Measurements from ENCODE around the gene PRPF6. TPM values are rescaled to one million over a fixed set of nuclear protein-coding genes. Genes with fewer than 3 reads are reported as not detected.

PRPF6 gene
- polyA plus RNA-seq, 1 donor from 2014 or later = 91.9 TPM

GRCh38 chr20:64027981-64028685 is 47.2 kb downstream of the PRPF6 start:
- Histone ChIP-seq H3K4me3 (ENCODE audit: low read length) (no peak overlapping the region), H3K4me2 (ENCODE audit: low read length) (no peak overlapping the region), H4K20me1 (ENCODE audit: insufficient read depth) (no peaks in the 10 kb centered on the region), H3K9ac (ENCODE audit: low read length) (no peak overlapping the region), H3K9me2 (ENCODE audit: insufficient read depth, low read length) (no peaks in the 10 kb centered on the region), H3K79me2 (replicated peaks; ENCODE audit: insufficient read depth, low read length) (no peaks in the 10 kb centered on the region), H3K9me3 (ENCODE audit: low read length) (no peaks in the 10 kb centered on the region), H3K27ac (ENCODE audit: low read length) (no peak overlapping the region), H3K36me3 (ENCODE audit: insufficient read depth, low read length) (peaks cover 8% of the 10 kb centered on the region), H2AFZ (ENCODE audit: low read depth, low read length) (no peak overlapping the region), H3F3A (ENCODE audit: insufficient read depth, low read length, poor library complexity, severe bottlenecking) (no peaks in the 10 kb centered on the region), H3K27me3 (ENCODE audit: insufficient read depth, low read depth, low read length) (no peaks in the 10 kb centered on the region)
- TF ChIP-seq POLR2AphosphoS5 (IDR thresholded peaks at IDR 0.05) (no peak), EP300 (conservative IDR thresholded peaks at IDR 0.05; ENCODE audit: poor library complexity, severe bottlenecking) (no peak), MXI1 (conservative IDR thresholded peaks at IDR 0.05; ENCODE audit: poor library complexity, severe bottlenecking) (no peak), SMC3 (conservative IDR thresholded peaks at IDR 0.05; ENCODE audit: poor library complexity) (no peak), TAF1 (IDR thresholded peaks at IDR 0.05; ENCODE audit: low read depth) (no peak), CTCF (IDR thresholded peaks at IDR 0.05; ENCODE audit: poor library complexity, severe bottlenecking) (no peak), REST (IDR thresholded peaks at IDR 0.05; ENCODE audit: borderline replicate concordance) (no peak), RAD21 (conservative IDR thresholded peaks at IDR 0.05) (no peak), EZH2 (IDR thresholded peaks at IDR 0.05; ENCODE audit: borderline replicate concordance, insufficient read depth, low read length, poor library complexity, severe bottlenecking) (no peak)

GRCh38 chr20:64029293-64030117 is 48.6 kb downstream of the PRPF6 start:
- no peaks in the 10 kb centered on the region for H3K79me2 ChIP-seq (replicated peaks; ENCODE audit: insufficient read depth, low read length)
- no peaks in the 10 kb centered on the region for H4K20me1 ChIP-seq (ENCODE audit: insufficient read depth)
- H3K9me3 ChIP-seq (ENCODE audit: low read length) = no peaks in the 10 kb centered on the region
- no peaks in the 10 kb centered on the region for H3F3A ChIP-seq (ENCODE audit: insufficient read depth, low read length, poor library complexity, severe bottlenecking)
- no peak overlapping the region for H2AFZ ChIP-seq (ENCODE audit: low read depth, low read length)
- H3K4me3 ChIP-seq (ENCODE audit: low read length) = no peak overlapping the region
- H3K9ac ChIP-seq (ENCODE audit: low read length) = no peak overlapping the region
- TF ChIP-seq RAD21 (conservative IDR thresholded peaks at IDR 0.05) = no peak
- no peak for TF ChIP-seq EZH2 (IDR thresholded peaks at IDR 0.05; ENCODE audit: borderline replicate concordance, insufficient read depth, low read length, poor library complexity, severe bottlenecking)
- no peak for TF ChIP-seq SMC3 (conservative IDR thresholded peaks at IDR 0.05; ENCODE audit: poor library complexity)
- no peak for TF ChIP-seq TAF1 (IDR thresholded peaks at IDR 0.05; ENCODE audit: low read depth)
- H3K4me2 ChIP-seq (ENCODE audit: low read length) = no peak overlapping the region
- no peak overlapping the region for H3K27ac ChIP-seq (ENCODE audit: low read length)
- no peaks in the 10 kb centered on the region for H3K27me3 ChIP-seq (ENCODE audit: insufficient read depth, low read depth, low read length)
- peaks cover 8% of the 10 kb centered on the region for H3K36me3 ChIP-seq (ENCODE audit: insufficient read depth, low read length)
- no peaks in the 10 kb centered on the region for H3K9me2 ChIP-seq (ENCODE audit: insufficient read depth, low read length)
